ENCODE measurements around the gene MPLKIP. TPM values are rescaled to one million over a fixed set of nuclear protein-coding genes. Genes with fewer than 3 reads are reported as not detected.
"Not testable (repeated sequence)": the region's sequence is repeated elsewhere in the genome, so short reads cannot be mapped to it uniquely, and the experiment has no call there.

Gene MPLKIP
- polyA plus RNA-seq, 3 donors: 42.6 to 44.5 (median 44.3) TPM

GRCh38 chr7:40133561-40134427, 628 bp downstream of the MPLKIP start:
- DNase-seq (ENCODE audit: low read depth in 3 of 3, low spot score in 2 of 3): peak in 1 of 3 donors; percentile 1

- DNase-seq (ENCODE audit: low read depth in 3 of 3, low spot score in 2 of 3): no peak
Observed at GRCh38 chr7:40122940-40123254, 11.5 kb downstream of the MPLKIP start.

- not testable (repeated sequence) for DNase-seq (ENCODE audit: low read depth in 3 of 3, low spot score in 2 of 3)
Observed at GRCh38 chr7:40122100-40122939, 12.1 kb downstream of the MPLKIP start.

- no peak for DNase-seq (ENCODE audit: low read depth in 3 of 3, low spot score in 2 of 3)
Observed at GRCh38 chr7:40120020-40120419, 14.4 kb downstream of the MPLKIP start.

GRCh38 chr7:40118201-40118600, 16.2 kb downstream of the MPLKIP start:
- DNase-seq (ENCODE audit: low read depth in 3 of 3, low spot score in 2 of 3): not testable (repeated sequence)

GRCh38 chr7:40117199-40117598, 17.2 kb downstream of the MPLKIP start:
- not testable (repeated sequence) for DNase-seq (ENCODE audit: low read depth in 3 of 3, low spot score in 2 of 3)

GRCh38 chr7:40115936-40116335, 18.5 kb downstream of the MPLKIP start:
- DNase-seq (ENCODE audit: low read depth in 3 of 3, low spot score in 2 of 3): no peak

- DNase-seq (ENCODE audit: low read depth in 3 of 3, low spot score in 2 of 3): no peak
Observed at GRCh38 chr7:40105879-40106473, 28.4 kb downstream of the MPLKIP start.

- DNase-seq (ENCODE audit: low read depth in 3 of 3, low spot score in 2 of 3): no peak
Observed at GRCh38 chr7:40102897-40103296, 31.5 kb downstream of the MPLKIP start.

- no peak for DNase-seq (ENCODE audit: low read depth in 3 of 3, low spot score in 2 of 3)
Observed at GRCh38 chr7:40101201-40101600, 33.2 kb downstream of the MPLKIP start.

GRCh38 chr7:40099837-40100236, 34.6 kb downstream of the MPLKIP start:
- no peak for DNase-seq (ENCODE audit: low read depth in 3 of 3, low spot score in 2 of 3)

GRCh38 chr7:40098810-40099209, 35.6 kb downstream of the MPLKIP start:
- DNase-seq (ENCODE audit: low read depth in 3 of 3, low spot score in 2 of 3): no peak

GRCh38 chr7:40097728-40098127, 36.7 kb downstream of the MPLKIP start:
- DNase-seq (ENCODE audit: low read depth in 3 of 3, low spot score in 2 of 3): no peak

GRCh38 chr7:40095695-40096327, 38.6 kb downstream of the MPLKIP start:
- DNase-seq (ENCODE audit: low read depth in 3 of 3, low spot score in 2 of 3): no peak

GRCh38 chr7:40095230-40095629, 39.2 kb downstream of the MPLKIP start:
- no peak for DNase-seq (ENCODE audit: low read depth in 3 of 3, low spot score in 2 of 3)

- no peak for DNase-seq (ENCODE audit: low read depth in 3 of 3, low spot score in 2 of 3)
Observed at GRCh38 chr7:40093631-40094350, 40.6 kb downstream of the MPLKIP start.

GRCh38 chr7:40092182-40092581, 42.2 kb downstream of the MPLKIP start:
- DNase-seq (ENCODE audit: low read depth in 3 of 3, low spot score in 2 of 3): no peak

GRCh38 chr7:40077849-40078248, 56.6 kb downstream of the MPLKIP start:
- DNase-seq (ENCODE audit: low read depth in 3 of 3, low spot score in 2 of 3): no peak
